HEK293 (cell line): ENCODE data around the gene C11orf21.
A peak's percentile ranks its signal among the peaks of the same experiment; 100 is the strongest.

Experiments used
- CTCF ChIA-PET: fragments of 350-600 bp; formaldehyde crosslinking; extraction: SDS; loops from one replicate; lab custom pipeline; 2021; ENCODE audit warnings: antibody characterized with exemption; lab: Yijun Ruan, JAX
- POLR2A ChIA-PET: fragments of 300-600 bp; formaldehyde crosslinking; extraction: SDS; loops from one replicate; lab custom pipeline; 2020; ENCODE audit warnings: antibody characterized with exemption, inconsistent platforms; lab: Yijun Ruan, JAX
- H3K27ac ChIP-seq: fragments of 200-500 bp; sonication (Bioruptor generic); 2 replicates; pipeline ENCODE4 v1.5.1; 2014; ENCODE audit warnings: low read depth, low read length, control low read depth, inconsistent platforms; ENCODE audit errors: extremely low read depth
- H3K36me3 ChIP-seq, 2 experiments: fragments of 200-500 bp in 1 of 2; sonication (Bioruptor generic) in 1 of 2; 1 replicate in 1 of 2; 2 replicates in 1 of 2; pipeline ENCODE4 v1.5.1; 2014 to 2017; ENCODE audit warnings: inconsistent platforms in 2 of 2, low read length in 2 of 2; ENCODE audit not compliant: control insufficient read depth in 2 of 2, insufficient read depth in 1 of 2
- H3K4me1 ChIP-seq: fragments of 200-500 bp; sonication (Bioruptor generic); 2 replicates; pipeline ENCODE4 v1.5.1; 2014; ENCODE audit warnings: mild to moderate bottlenecking, low read length, inconsistent platforms; ENCODE audit not compliant: control insufficient read depth, insufficient read depth
- H3K4me3 ChIP-seq: 2 replicates; pipeline ENCODE4 v1.5.1; 2011; ENCODE audit warnings: low read depth, mild to moderate bottlenecking, control low read depth, low read length, moderate library complexity
- H3K9me3 ChIP-seq: fragments of 200-500 bp; sonication (Bioruptor generic); 2 replicates; pipeline ENCODE4 v1.5.1; 2014; ENCODE audit warnings: low read depth, low read length, inconsistent platforms; ENCODE audit not compliant: control insufficient read depth, insufficient read depth
- GLIS1 ChIP-seq: fragments of 450-650 bp; formaldehyde crosslinking; IDR thresholded peaks from 2 replicates; pipeline ENCODE4 v1.5.1; 2016; ENCODE audit warnings: missing biosample characterization, missing genetic modification characterization
- HIC1 ChIP-seq: fragments of 450-650 bp; formaldehyde crosslinking; IDR thresholded peaks from 2 replicates; pipeline ENCODE4 v1.5.1; 2016; ENCODE audit warnings: missing biosample characterization, missing genetic modification characterization
- KLF10 ChIP-seq: fragments of 450-650 bp; IDR thresholded peaks from 2 replicates; pipeline ENCODE4 v1.5.1; 2018; ENCODE audit warnings: missing biosample characterization, mild to moderate bottlenecking, missing genetic modification characterization
- MYNN ChIP-seq: fragments of 450-650 bp; formaldehyde crosslinking; IDR thresholded peaks from 2 replicates; pipeline ENCODE4 v1.5.1; 2016; ENCODE audit warnings: missing biosample characterization, missing genetic modification characterization, borderline replicate concordance
- OVOL3 ChIP-seq: fragments of 450-650 bp; formaldehyde crosslinking; IDR thresholded peaks from 2 replicates; pipeline ENCODE4 v1.5.1; 2016; ENCODE audit warnings: missing biosample characterization, missing genetic modification characterization
- SP2 ChIP-seq: fragments of 450-650 bp; formaldehyde crosslinking; IDR thresholded peaks from 2 replicates; pipeline ENCODE4 v1.5.1; 2016; ENCODE audit warnings: missing biosample characterization, missing genetic modification characterization
- SP3 ChIP-seq: fragments of 450-650 bp; formaldehyde crosslinking; IDR thresholded peaks from 2 replicates; pipeline ENCODE4 v1.5.1; 2016; ENCODE audit warnings: missing biosample characterization, missing genetic modification characterization
- WT1 ChIP-seq: fragments of 450-650 bp; formaldehyde crosslinking; IDR thresholded peaks from 2 replicates; pipeline ENCODE4 v1.5.1; 2016; ENCODE audit warnings: missing biosample characterization, missing genetic modification characterization
- ZBTB21 ChIP-seq: fragments of 450-650 bp; formaldehyde crosslinking; IDR thresholded peaks from 2 replicates; pipeline ENCODE4 v1.5.1; 2017; ENCODE audit warnings: missing biosample characterization, missing genetic modification characterization
- ZBTB44 ChIP-seq: fragments of 450-650 bp; IDR thresholded peaks from 2 replicates; pipeline ENCODE4 v1.5.1; 2018; ENCODE audit warnings: missing biosample characterization, mild to moderate bottlenecking, missing genetic modification characterization
- ZBTB7A ChIP-seq: fragments of 450-650 bp; formaldehyde crosslinking; IDR thresholded peaks from 2 replicates; pipeline ENCODE4 v1.5.1; 2016; ENCODE audit warnings: low read depth, missing biosample characterization, missing genetic modification characterization
- ZNF133 ChIP-seq: fragments of 450-650 bp; formaldehyde crosslinking; IDR thresholded peaks from 2 replicates; pipeline ENCODE4 v1.5.1; 2016; ENCODE audit warnings: missing biosample characterization, missing genetic modification characterization
- ZNF175 ChIP-seq: fragments of 450-650 bp; formaldehyde crosslinking; IDR thresholded peaks from 2 replicates; pipeline ENCODE4 v1.5.1; 2016; ENCODE audit warnings: missing biosample characterization, missing genetic modification characterization
- ZNF274 ChIP-seq, 2 experiments: fragments of 200-500 bp in 1 of 2; fragments of 450-650 bp in 1 of 2; sonication (Bioruptor generic) in 1 of 2; formaldehyde crosslinking in 1 of 2; IDR thresholded peaks; 2 replicates each; pipeline versions ENCODE4 v1.5.1 to v1.6.1; 2014 to 2016; ENCODE audit warnings: borderline replicate concordance in 1 of 2, inconsistent platforms in 1 of 2, low read length in 1 of 2, missing biosample characterization in 1 of 2, missing genetic modification characterization in 1 of 2
- ZNF366 ChIP-seq: fragments of 450-650 bp; formaldehyde crosslinking; conservative IDR thresholded peaks from 2 replicates; pipeline ENCODE4 v1.5.1; 2016; ENCODE audit warnings: missing biosample characterization, missing genetic modification characterization
- ZNF398 ChIP-seq: fragments of 450-650 bp; formaldehyde crosslinking; IDR thresholded peaks from 2 replicates; pipeline ENCODE4 v1.5.1; 2017; ENCODE audit warnings: missing biosample characterization, missing genetic modification characterization
- ZNF501 ChIP-seq: fragments of 450-650 bp; formaldehyde crosslinking; IDR thresholded peaks from 2 replicates; pipeline ENCODE4 v1.5.1; 2016; ENCODE audit warnings: missing biosample characterization, missing genetic modification characterization
- ZNF510 ChIP-seq: fragments of 450-650 bp; formaldehyde crosslinking; IDR thresholded peaks from 2 replicates; pipeline ENCODE4 v1.5.1; 2018; ENCODE audit warnings: mild to moderate bottlenecking, missing genetic modification characterization, missing biosample characterization; ENCODE audit not compliant: insufficient replicate concordance
- ZNF621 ChIP-seq: fragments of 450-650 bp; formaldehyde crosslinking; IDR thresholded peaks from 2 replicates; pipeline ENCODE4 v1.5.1; 2017; ENCODE audit warnings: missing biosample characterization, missing genetic modification characterization
- ZNF623 ChIP-seq: fragments of 450-650 bp; formaldehyde crosslinking; IDR thresholded peaks from 2 replicates; pipeline ENCODE4 v1.5.1; 2016; ENCODE audit warnings: missing biosample characterization, missing genetic modification characterization
- ZNF747 ChIP-seq: fragments of 450-650 bp; formaldehyde crosslinking; IDR thresholded peaks from 2 replicates; pipeline ENCODE4 v1.5.1; 2016; ENCODE audit warnings: missing biosample characterization, missing genetic modification characterization
- ZNF792 ChIP-seq: fragments of 450-650 bp; formaldehyde crosslinking; IDR thresholded peaks from 2 replicates; pipeline ENCODE4 v1.5.1; 2016; ENCODE audit warnings: missing biosample characterization, missing genetic modification characterization
- ZSCAN30 ChIP-seq: fragments of 450-650 bp; IDR thresholded peaks from 2 replicates; pipeline ENCODE4 v1.5.1; 2018; ENCODE audit warnings: missing biosample characterization, mild to moderate bottlenecking, missing genetic modification characterization, moderate library complexity
- ZSCAN5A ChIP-seq: fragments of 450-650 bp; formaldehyde crosslinking; IDR thresholded peaks from 2 replicates; pipeline ENCODE4 v1.5.1; 2016; ENCODE audit warnings: missing biosample characterization, missing genetic modification characterization

C11orf21 gene

GRCh38 chr11:2314525-2315394 is 13.0 kb upstream of the C11orf21 start:
- peak; percentile 32; the same call in 1 of the 2 replicates for TF ChIP-seq SP2 (tag by site-specific recombination)
- no peak for TF ChIP-seq HIC1 (tag by site-specific recombination)
- TF ChIP-seq ZNF274 (IDR thresholded peaks at IDR 0.05; ENCODE audit: low read length) = no peak
- no peak for TF ChIP-seq ZNF274 (tag by site-specific recombination; IDR thresholded peaks at IDR 0.05; ENCODE audit: borderline replicate concordance)
- TF ChIP-seq SP3 (tag by site-specific recombination) = 0 out of 2 replicates have a peak, but pooled peaks have one; percentile 15
- peak; percentile 71 for TF ChIP-seq ZNF398 (tag by site-specific recombination)
- H3K4me3 ChIP-seq = no peak overlapping the region
- no peaks in the 10 kb centered on the region for H3K9me3 ChIP-seq
- no peak overlapping the region for H3K27ac ChIP-seq
- ChIA-PET POLR2A (no interaction called here), CTCF (interaction anchor here (1.0 to 6.8 kb wide), 2 partner anchors 10 to 105 kb away, joined by 6 to 47 read pairs; no protein-coding TSS in a partner anchor)
- no peaks in the 10 kb centered on the region for H3K36me3 ChIP-seq
- H3K4me1 ChIP-seq = peaks cover 2% of the 10 kb centered on the region; the same call in 1 of the 2 replicates

GRCh38 chr11:2314136-2314524 is 12.4 kb upstream of the C11orf21 start:
- no peak overlapping the region for H3K4me3 ChIP-seq
- TF ChIP-seq ZSCAN30 (tag by site-specific recombination) = no peak
- no peak for TF ChIP-seq OVOL3 (tag by site-specific recombination)
- no peak for TF ChIP-seq ZBTB21 (tag by site-specific recombination)
- no peak for TF ChIP-seq MYNN (tag by site-specific recombination)
- no peak for TF ChIP-seq ZNF792 (tag by site-specific recombination)
- no peak for TF ChIP-seq WT1
- TF ChIP-seq ZNF501 (tag by site-specific recombination) = no peak
- no peak for TF ChIP-seq ZBTB44
- TF ChIP-seq ZNF366 = no peak
- TF ChIP-seq KLF10 (tag by site-specific recombination) = no peak
- no peak for TF ChIP-seq ZNF133 (tag by site-specific recombination)
- no peak for TF ChIP-seq ZBTB7A (tag by site-specific recombination)
- no peak for TF ChIP-seq ZSCAN5A
- no peak for TF ChIP-seq ZNF747
- no peak for TF ChIP-seq ZNF398 (tag by site-specific recombination)
- TF ChIP-seq ZNF623 (tag by site-specific recombination) = no peak
- no peak for TF ChIP-seq ZNF621 (tag by site-specific recombination)
- no peak for TF ChIP-seq GLIS1
- no peak for TF ChIP-seq ZNF510 (tag by site-specific recombination)
- no peak for TF ChIP-seq ZNF175
- TF ChIP-seq, all 188 proteins: peak for 0
- CTCF ChIA-PET = interaction anchor here (0.7 to 6.8 kb wide), 3 partner anchors 9 to 217 kb away, joined by 3 to 47 read pairs (median 6); no protein-coding TSS in a partner anchor
- H3K4me1 ChIP-seq = peaks cover 2% of the 10 kb centered on the region; the same call in 1 of the 2 replicates
- POLR2A ChIA-PET = no interaction called here
- H3K9me3 ChIP-seq = no peaks in the 10 kb centered on the region
- no peak overlapping the region for H3K27ac ChIP-seq
- H3K36me3 ChIP-seq = no peaks in the 10 kb centered on the region
